Measurements from ENCODE around the gene EPOP. TPM values are rescaled to one million over a fixed set of nuclear protein-coding genes. Genes with fewer than 3 reads are reported as not detected.
A peak's percentile ranks its signal among the peaks of the same experiment; 100 is the strongest.

Gene EPOP
- total RNA-seq, 1 experiment from 2014 or later, result 4.0 TPM

- ChIA-PET CTCF (no interaction called here), POLR2A (ENCODE audit: low non-redundant PET) (no interaction called here)
- peaks cover 4% of the 10 kb centered on the region for H3K36me3 ChIP-seq (ENCODE audit: insufficient read depth, low read length, poor library complexity, severe bottlenecking)
- no peaks in the 10 kb centered on the region for H3K27me3 ChIP-seq (replicated peaks; ENCODE audit: insufficient read depth, low read depth, low read length, poor library complexity)
- H3K4me1 ChIP-seq (ENCODE audit: insufficient read depth, low read length, poor library complexity, severe bottlenecking), result no peaks in the 10 kb centered on the region
- DNase-seq (ENCODE audit: low spot score), result no peak
- BruUV-seq (replicated peaks), result no TSS peak
- intact Hi-C loops (cut with micrococcal nuclease; ENCODE audit: unreplicated experiment), result no loop called here
- H3K4me3 ChIP-seq (ENCODE audit: low read depth, low read length, poor library complexity, severe bottlenecking), result peak overlapping the region; percentile 71
- H3K9me3 ChIP-seq (ENCODE audit: low read depth, low read length, poor library complexity, severe bottlenecking), result no peaks in the 10 kb centered on the region
- no peak for TF ChIP-seq CTCF (conservative IDR thresholded peaks at IDR 0.05; ENCODE audit: low read depth, low read length)
- TF ChIP-seq EZH2 (IDR thresholded peaks at IDR 0.05; ENCODE audit: borderline replicate concordance, low read depth, low read length, poor library complexity, severe bottlenecking), result no peak
- H3K27ac ChIP-seq (ENCODE audit: low read depth, low read length, poor library complexity, severe bottlenecking), result peak overlapping the region; percentile 57
Observed at GRCh38 chr17:38702916-38703741, 28.4 kb upstream of the EPOP start.

- CTCF ChIA-PET, result no interaction called here
- BruUV-seq (replicated peaks), result no TSS peak
- DNase-seq (ENCODE audit: low spot score), result peak; percentile 87
- no peaks in the 10 kb centered on the region for H3K9me3 ChIP-seq (ENCODE audit: low read depth, low read length, poor library complexity, severe bottlenecking)
- TF ChIP-seq EZH2 (IDR thresholded peaks at IDR 0.05; ENCODE audit: borderline replicate concordance, low read depth, low read length, poor library complexity, severe bottlenecking), result no peak
- no peak for TF ChIP-seq CTCF (conservative IDR thresholded peaks at IDR 0.05; ENCODE audit: low read depth, low read length)
- H3K4me1 ChIP-seq (ENCODE audit: insufficient read depth, low read length, poor library complexity, severe bottlenecking), result no peaks in the 10 kb centered on the region
- H3K36me3 ChIP-seq (ENCODE audit: insufficient read depth, low read length, poor library complexity, severe bottlenecking), result no peaks in the 10 kb centered on the region
- POLR2A ChIA-PET (ENCODE audit: low non-redundant PET), result no interaction called here
- H3K27ac ChIP-seq (ENCODE audit: low read depth, low read length, poor library complexity, severe bottlenecking), result peak overlapping the region; percentile 57
- H3K27me3 ChIP-seq (replicated peaks; ENCODE audit: insufficient read depth, low read depth, low read length, poor library complexity), result no peaks in the 10 kb centered on the region
- peak overlapping the region; percentile 71 for H3K4me3 ChIP-seq (ENCODE audit: low read depth, low read length, poor library complexity, severe bottlenecking)
- intact Hi-C loops (cut with micrococcal nuclease; ENCODE audit: unreplicated experiment), result no loop called here
Observed at GRCh38 chr17:38702166-38702915, 27.6 kb upstream of the EPOP start.

- POLR2A ChIA-PET (ENCODE audit: low non-redundant PET), result interaction anchor here (0.6 kb wide), 1 partner anchor 152 kb away, joined by 3 read pairs; no protein-coding TSS in a partner anchor
Observed at GRCh38 chr17:38701504-38702165, 26.9 kb upstream of the EPOP start.

More at GRCh38 chr17:38701504-38702165, 26.9 kb upstream of the EPOP start:
- Histone ChIP-seq H3K36me3 (ENCODE audit: insufficient read depth, low read length, poor library complexity, severe bottlenecking) (no peaks in the 10 kb centered on the region), H3K27me3 (replicated peaks; ENCODE audit: insufficient read depth, low read depth, low read length, poor library complexity) (no peaks in the 10 kb centered on the region), H3K4me1 (ENCODE audit: insufficient read depth, low read length, poor library complexity, severe bottlenecking) (no peaks in the 10 kb centered on the region), H3K9me3 (ENCODE audit: low read depth, low read length, poor library complexity, severe bottlenecking) (no peaks in the 10 kb centered on the region), H3K4me3 (ENCODE audit: low read depth, low read length, poor library complexity, severe bottlenecking) (peak overlapping the region; percentile 71), H3K27ac (ENCODE audit: low read depth, low read length, poor library complexity, severe bottlenecking) (peak overlapping the region; percentile 21)
- TF ChIP-seq CTCF (conservative IDR thresholded peaks at IDR 0.05; ENCODE audit: low read depth, low read length), result no peak
- TF ChIP-seq EZH2 (IDR thresholded peaks at IDR 0.05; ENCODE audit: borderline replicate concordance, low read depth, low read length, poor library complexity, severe bottlenecking), result no peak
- CTCF ChIA-PET, result no interaction called here
- intact Hi-C loops (cut with micrococcal nuclease; ENCODE audit: unreplicated experiment), result no loop called here
- no TSS peak for BruUV-seq (replicated peaks)
- peak; percentile 17 for DNase-seq (ENCODE audit: low spot score)

All from A673 (cell line).